Smooth muscle cell (in vitro differentiated cells): ENCODE results near the gene ZIC4. TPM values are rescaled to one million over a fixed set of nuclear protein-coding genes. Genes with fewer than 3 reads are reported as not detected.

Source experiments
- DNase-seq: peaks from one replicate; lab custom pipeline; 2025; ENCODE audit not compliant: unreplicated experiment; lab: John Stamatoyannopoulos, UW
- H2AFZ ChIP-seq: fragments of 200-600 bp; sonication (generic); 2 replicates; pipeline ENCODE4 v1.6.0; 2016; ENCODE audit warnings: antibody characterized with exemption, low read depth, mild to moderate bottlenecking
- H3F3A ChIP-seq: fragments of 200-600 bp; sonication (generic); 2 replicates; pipeline ENCODE4 v1.6.0; 2017; ENCODE audit warnings: antibody characterized with exemption, low read depth
- H3K27ac ChIP-seq: fragments of 200-600 bp; sonication (generic); 2 replicates; pipeline ENCODE4 v1.5.1; 2016; ENCODE audit warnings: low read depth, mild to moderate bottlenecking
- H3K27me3 ChIP-seq: fragments of 200-600 bp; sonication (generic); 2 replicates; pipeline ENCODE4 v1.6.1; 2016; ENCODE audit warnings: low read depth, mild to moderate bottlenecking
- H3K36me3 ChIP-seq: fragments of 200-600 bp; sonication (generic); 2 replicates; pipeline ENCODE4 v1.5.1; 2016; ENCODE audit warnings: low read depth
- H3K4me1 ChIP-seq: fragments of 200-600 bp; sonication (generic); 2 replicates; pipeline ENCODE4 v1.5.1; 2016; ENCODE audit warnings: low read depth
- H3K4me2 ChIP-seq: fragments of 200-600 bp; sonication (generic); 2 replicates; pipeline ENCODE4 v1.6.0; 2016; ENCODE audit warnings: mild to moderate bottlenecking
- H3K4me3 ChIP-seq: fragments of 200-600 bp; sonication (generic); 2 replicates; pipeline ENCODE4 v1.5.1; 2016; ENCODE audit warnings: mild to moderate bottlenecking
- H3K79me2 ChIP-seq: fragments of 200-600 bp; sonication (generic); 2 replicates; pipeline ENCODE4 v1.6.0; 2016; ENCODE audit warnings: low read depth, mild to moderate bottlenecking
- H3K9ac ChIP-seq: fragments of 200-600 bp; sonication (generic); 2 replicates; pipeline ENCODE4 v1.6.0; 2016; ENCODE audit warnings: low read depth
- H3K9me3 ChIP-seq: fragments of 200-600 bp; sonication (generic); replicated peaks from 2 replicates; pipeline ENCODE4 v1.5.1; 2016; ENCODE audit warnings: low read depth
- H4K20me1 ChIP-seq: fragments of 200-600 bp; sonication (generic); 2 replicates; pipeline ENCODE4 v1.6.0; 2016; ENCODE audit warnings: low read depth
- CTCF ChIP-seq: fragments of 200-600 bp; sonication (generic); IDR thresholded peaks from 2 replicates; pipeline ENCODE4 v1.5.1; 2017; ENCODE audit warnings: borderline replicate concordance, mild to moderate bottlenecking, antibody characterized with exemption; ENCODE audit not compliant: insufficient read depth, poor library complexity, severe bottlenecking
- WGBS: methylation state at CpG from one replicate; pipeline ENCODE4 v1.1.7; 2016; ENCODE audit warnings: low lambda C conversion rate; 5-methylcytosine and 5-hydroxymethylcytosine counted together
- polyA plus RNA-seq: library from polyadenylated mRNA; unstranded; fragments of >200 nt; fragmentation: Nextera tagmentation; extraction: Ambion mirVana; gene quantifications from 2 replicates; pipeline ENCODE4 v1.2.1, GENCODE V29; 2016
- total RNA-seq: library from RNA; depleted of rRNA; stranded (reverse); fragments of >200 nt; gene quantifications from 2 replicates; pipeline ENCODE4 v1.2.3, GENCODE V29; 2014

ZIC4 gene
- total and polyA plus RNA-seq, 2 experiments from 2014 or later, result not detected

- Histone ChIP-seq H3K9me3 (no peaks in the 10 kb centered on the region), H3K79me2 (no peaks in the 10 kb centered on the region), H3K36me3 (no peaks in the 10 kb centered on the region), H3K4me3 (no peak overlapping the region), H3K27me3 (peaks cover 100% of the 10 kb centered on the region), H3K4me1 (peaks cover 8% of the 10 kb centered on the region), H4K20me1 (no peaks in the 10 kb centered on the region), H3F3A (no peaks in the 10 kb centered on the region), H3K27ac (no peak overlapping the region), H3K9ac (no peak overlapping the region), H3K4me2 (no peak overlapping the region), H2AFZ (no peak overlapping the region)
- DNase-seq, result no peak
- 55% methylated on average over 7 of the region's 7 CpGs for WGBS
- no peak for TF ChIP-seq CTCF
These were observed 11.4 kb upstream of the ZIC4 start for GRCh38 chr3:147417551-147418295.

GRCh38 chr3:147416931-147417330 is 10.6 kb upstream of the ZIC4 start:
- Histone ChIP-seq H3K9me3 (no peaks in the 10 kb centered on the region), H3K9ac (no peak overlapping the region), H2AFZ (no peak overlapping the region), H4K20me1 (no peaks in the 10 kb centered on the region), H3K4me3 (no peak overlapping the region), H3K4me1 (peaks cover 8% of the 10 kb centered on the region), H3K27ac (no peak overlapping the region), H3K79me2 (no peaks in the 10 kb centered on the region), H3K4me2 (no peak overlapping the region), H3F3A (no peaks in the 10 kb centered on the region), H3K36me3 (no peaks in the 10 kb centered on the region), H3K27me3 (peaks cover 100% of the 10 kb centered on the region)
- 0% methylated on average over 1 of the region's 1 CpG for WGBS
- DNase-seq, result no peak
- no peak for TF ChIP-seq CTCF

DNA sequence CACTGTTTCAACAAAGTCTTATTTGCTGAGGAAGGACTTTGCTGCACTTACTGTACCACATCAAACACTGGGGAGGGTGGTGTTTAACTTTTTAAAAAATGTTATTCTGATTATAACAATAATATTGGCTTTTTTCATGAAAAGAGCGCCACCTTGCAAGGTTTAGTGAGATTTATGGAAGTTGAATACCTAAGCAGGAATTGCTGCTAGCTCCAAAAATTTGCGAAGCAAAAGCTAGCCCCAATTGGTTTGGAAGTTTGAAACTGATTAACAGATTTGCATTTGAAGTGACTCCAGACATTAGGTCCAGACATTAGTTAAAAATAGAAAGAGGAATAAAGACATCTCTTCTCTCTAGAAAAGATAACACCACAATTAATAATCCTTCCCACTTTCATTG is 9.5 kb upstream of the ZIC4 start:
- no peak overlapping the region for H3K4me2 ChIP-seq
- no peak for DNase-seq
- no peaks in the 10 kb centered on the region for H3F3A ChIP-seq
- 4% methylated on average over 2 of the region's 2 CpGs for WGBS
- H3K79me2 ChIP-seq, result no peaks in the 10 kb centered on the region
- H3K36me3 ChIP-seq, result no peaks in the 10 kb centered on the region
- TF ChIP-seq CTCF, result no peak
- H3K27ac ChIP-seq, result no peak overlapping the region
- peaks cover 100% of the 10 kb centered on the region for H3K27me3 ChIP-seq
- no peak overlapping the region for H2AFZ ChIP-seq
- H3K4me3 ChIP-seq, result no peak overlapping the region
- no peaks in the 10 kb centered on the region for H3K9me3 ChIP-seq
- peaks cover 6% of the 10 kb centered on the region for H4K20me1 ChIP-seq
- peaks cover 8% of the 10 kb centered on the region for H3K4me1 ChIP-seq
- no peak overlapping the region for H3K9ac ChIP-seq

GRCh38 chr3:147415286-147415685 is 8.9 kb upstream of the ZIC4 start:
- 10% methylated on average over 6 of the region's 6 CpGs for WGBS

More at GRCh38 chr3:147415286-147415685, 8.9 kb upstream of the ZIC4 start:
- Histone ChIP-seq H3F3A (no peaks in the 10 kb centered on the region), H3K4me3 (no peak overlapping the region), H3K4me2 (no peak overlapping the region), H3K36me3 (no peaks in the 10 kb centered on the region), H2AFZ (no peak overlapping the region), H3K79me2 (no peaks in the 10 kb centered on the region), H3K4me1 (peaks cover 10% of the 10 kb centered on the region), H3K27ac (no peak overlapping the region), H3K9me3 (no peaks in the 10 kb centered on the region), H4K20me1 (peaks cover 6% of the 10 kb centered on the region), H3K9ac (no peak overlapping the region), H3K27me3 (peaks cover 100% of the 10 kb centered on the region)
- no peak for DNase-seq
- no peak for TF ChIP-seq CTCF
